Measurements from ENCODE around the gene CAMK1D.

The CAMK1D gene

GRCh38 chr10:12638103-12638502, 288.8 kb downstream of the CAMK1D start:
- H3K27ac Mint-ChIP-seq = no peak overlapping the region

DNA sequence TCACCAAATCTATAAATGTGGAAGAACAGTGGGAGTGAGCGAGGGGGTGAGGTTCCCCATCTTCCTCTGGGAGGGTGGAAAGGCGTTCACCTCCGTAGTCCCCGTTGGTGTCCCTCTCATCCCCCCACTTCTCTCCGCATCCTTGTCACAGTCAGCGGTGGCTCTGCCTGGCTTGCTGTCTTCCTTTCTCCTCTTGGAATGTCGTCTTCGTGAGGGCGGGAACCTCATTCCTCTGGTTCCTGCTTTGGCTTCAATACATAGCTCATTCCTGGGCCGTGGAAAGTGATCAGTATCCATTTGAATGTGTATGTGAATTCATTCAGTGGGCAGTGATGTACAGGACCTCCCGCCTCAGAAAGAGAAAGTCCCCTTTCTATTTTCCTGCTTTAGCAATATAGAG, 289.4 kb downstream of the CAMK1D start:
- Mint-ChIP-seq H3K4me3 (no peak overlapping the region), H3K9me3 (ENCODE audit: low read depth) (no peaks in the 10 kb centered on the region), H3K27ac (no peak overlapping the region), H3K27me3 (no peaks in the 10 kb centered on the region), H3K36me3 (no peaks in the 10 kb centered on the region), H3K4me1 (ENCODE audit: low read depth) (peaks cover 43% of the 10 kb centered on the region)

More at GRCh38 chr10:12638103-12638502, 288.8 kb downstream of the CAMK1D start:
- Mint-ChIP-seq H3K27me3 (no peaks in the 10 kb centered on the region), H3K36me3 (no peaks in the 10 kb centered on the region), H3K4me3 (no peak overlapping the region), H3K9me3 (ENCODE audit: low read depth) (no peaks in the 10 kb centered on the region), H3K4me1 (ENCODE audit: low read depth) (peaks cover 43% of the 10 kb centered on the region)

DNA sequence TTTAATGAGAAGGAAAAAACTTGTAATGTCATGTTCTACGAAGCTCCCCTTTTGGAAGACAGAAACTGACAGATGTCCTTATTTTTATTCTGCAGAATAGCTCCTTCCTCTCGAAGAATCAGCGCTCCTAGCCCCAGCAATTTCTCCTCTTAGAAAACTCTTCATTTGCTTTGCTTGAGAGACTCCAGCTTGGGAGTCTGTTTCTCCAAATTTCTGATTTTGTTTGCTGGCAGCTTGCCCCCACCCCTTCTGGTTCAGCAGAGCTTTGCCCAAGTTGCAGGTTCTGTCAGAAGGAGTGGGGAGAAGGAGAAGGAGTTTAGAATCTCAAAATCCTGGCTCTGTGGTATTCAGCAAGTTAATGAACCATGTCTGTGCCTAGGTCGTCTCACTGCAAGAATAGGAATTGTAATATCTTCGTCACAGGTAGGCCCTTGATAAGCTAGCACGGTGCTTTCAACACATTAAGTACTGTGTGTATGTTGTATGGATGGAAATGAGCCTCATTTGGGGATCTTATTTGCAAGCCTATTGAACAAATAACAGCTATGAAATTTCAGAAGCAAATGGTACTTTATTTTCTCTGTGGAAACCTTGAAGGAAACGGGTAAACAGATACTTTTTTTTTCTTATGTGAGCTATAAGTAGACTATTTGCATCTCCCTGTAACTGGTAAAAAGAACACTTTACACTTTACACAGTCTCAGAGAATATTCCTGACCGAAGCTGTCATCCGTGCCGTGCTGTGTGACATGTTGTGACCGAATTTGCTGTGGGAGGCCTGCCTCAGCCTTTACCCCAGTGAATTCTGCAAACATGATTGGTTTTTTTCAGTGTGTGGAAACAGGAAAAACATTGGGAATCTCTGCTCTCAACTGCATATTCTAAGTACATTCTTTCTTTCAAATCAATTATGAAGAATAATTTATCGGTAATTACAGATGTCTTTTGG, 290.9 kb downstream of the CAMK1D start:
- no peaks in the 10 kb centered on the region for H3K27me3 Mint-ChIP-seq
- peaks cover 2% of the 10 kb centered on the region for H3K36me3 Mint-ChIP-seq
- H3K9me3 Mint-ChIP-seq (ENCODE audit: low read depth) = no peaks in the 10 kb centered on the region
- no peak overlapping the region for H3K27ac Mint-ChIP-seq
- no peak overlapping the region for H3K4me3 Mint-ChIP-seq
- H3K4me1 Mint-ChIP-seq (ENCODE audit: low read depth) = peaks cover 42% of the 10 kb centered on the region

GRCh38 chr10:12642036-12642435, 292.7 kb downstream of the CAMK1D start:
- peaks cover 28% of the 10 kb centered on the region for H3K4me1 Mint-ChIP-seq (ENCODE audit: low read depth)
- no peaks in the 10 kb centered on the region for H3K27me3 Mint-ChIP-seq
- H3K36me3 Mint-ChIP-seq = peaks cover 2% of the 10 kb centered on the region

GRCh38 chr10:12643279-12643678, 293.9 kb downstream of the CAMK1D start:
- Mint-ChIP-seq H3K4me1 (ENCODE audit: low read depth) (peaks cover 18% of the 10 kb centered on the region), H3K27ac (no peak overlapping the region), H3K9me3 (ENCODE audit: low read depth) (no peaks in the 10 kb centered on the region), H3K36me3 (peaks cover 2% of the 10 kb centered on the region), H3K27me3 (no peaks in the 10 kb centered on the region), H3K4me3 (no peak overlapping the region)

More at GRCh38 chr10:12642036-12642435, 292.7 kb downstream of the CAMK1D start:
- Mint-ChIP-seq H3K4me3 (no peak overlapping the region), H3K9me3 (ENCODE audit: low read depth) (no peaks in the 10 kb centered on the region), H3K27ac (no peak overlapping the region)

DNA sequence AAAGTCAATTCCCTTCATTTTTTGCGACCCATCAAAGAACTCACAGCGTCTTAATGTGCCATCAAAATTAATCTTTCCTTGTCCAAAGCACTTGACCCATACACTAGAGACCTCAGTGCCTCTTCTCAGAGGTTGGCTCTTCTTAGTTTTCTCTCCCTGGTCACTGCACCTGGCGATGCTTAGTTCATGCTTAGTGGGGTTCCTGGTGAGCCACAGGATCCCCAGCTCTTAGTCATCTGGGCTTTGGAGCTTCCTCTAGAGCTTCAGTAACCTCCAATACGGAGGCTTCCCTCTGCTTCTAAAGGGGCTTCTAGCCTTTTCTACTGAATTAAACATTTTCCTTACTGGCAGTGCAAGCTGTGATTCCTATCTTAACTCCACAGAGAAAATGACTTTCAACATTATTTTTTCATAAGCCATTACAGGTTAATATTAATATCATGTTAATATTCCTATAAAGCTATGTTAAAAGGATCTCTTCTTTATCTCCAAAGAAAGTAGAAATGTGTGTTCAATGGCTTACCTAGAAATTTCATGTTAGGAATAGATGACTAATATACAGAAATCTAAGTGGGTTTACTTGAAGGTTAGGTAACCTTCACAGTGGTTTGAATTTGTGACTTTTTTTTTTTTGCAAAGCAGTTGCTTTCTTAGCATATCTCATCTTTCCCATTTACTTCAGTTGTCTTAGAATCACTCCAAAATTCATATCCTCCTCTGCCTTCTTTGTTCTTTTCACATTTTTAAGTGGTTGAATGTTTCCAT, 295.2 kb downstream of the CAMK1D start:
- H3K4me3 Mint-ChIP-seq = no peak overlapping the region
- H3K9me3 Mint-ChIP-seq (ENCODE audit: low read depth) = no peaks in the 10 kb centered on the region

DNA sequence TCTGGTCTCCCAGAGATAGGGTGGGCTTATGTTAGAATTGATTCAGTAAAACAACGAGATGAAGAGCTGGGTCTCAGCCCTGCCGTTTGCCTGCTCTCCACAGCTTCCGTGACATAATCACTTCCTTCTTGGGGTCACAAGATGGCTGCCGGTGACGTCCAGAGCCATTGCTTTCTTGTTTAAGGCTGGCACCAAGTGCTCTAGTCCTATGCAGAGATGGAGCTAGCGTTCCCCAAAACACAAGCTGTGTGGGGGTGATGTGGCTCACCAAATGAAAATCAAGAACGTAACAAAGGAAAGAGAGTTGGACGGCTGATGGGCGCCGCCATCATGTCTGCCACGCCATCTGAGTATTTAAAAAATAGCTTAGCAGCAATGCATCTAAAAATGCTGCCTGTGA, 296.1 kb downstream of the CAMK1D start:
- H3K36me3 Mint-ChIP-seq = peaks cover 2% of the 10 kb centered on the region
- H3K4me3 Mint-ChIP-seq = no peak overlapping the region
- peaks cover 15% of the 10 kb centered on the region for H3K4me1 Mint-ChIP-seq (ENCODE audit: low read depth)
- no peaks in the 10 kb centered on the region for H3K9me3 Mint-ChIP-seq (ENCODE audit: low read depth)
- H3K27me3 Mint-ChIP-seq = no peaks in the 10 kb centered on the region
- no peak overlapping the region for H3K27ac Mint-ChIP-seq

More for the DNA sequence above, 295.2 kb downstream of the CAMK1D start:
- Mint-ChIP-seq H3K27me3 (no peaks in the 10 kb centered on the region), H3K4me1 (ENCODE audit: low read depth) (peaks cover 15% of the 10 kb centered on the region), H3K36me3 (peaks cover 2% of the 10 kb centered on the region), H3K27ac (peak overlapping the region; percentile 6)

GRCh38 chr10:12649012-12649584, 299.8 kb downstream of the CAMK1D start:
- Mint-ChIP-seq H3K36me3 (peaks cover 4% of the 10 kb centered on the region), H3K4me1 (ENCODE audit: low read depth) (peaks cover 9% of the 10 kb centered on the region), H3K27ac (peak overlapping the region; percentile 17), H3K27me3 (no peaks in the 10 kb centered on the region), H3K9me3 (ENCODE audit: low read depth) (no peaks in the 10 kb centered on the region), H3K4me3 (no peak overlapping the region)

DNA sequence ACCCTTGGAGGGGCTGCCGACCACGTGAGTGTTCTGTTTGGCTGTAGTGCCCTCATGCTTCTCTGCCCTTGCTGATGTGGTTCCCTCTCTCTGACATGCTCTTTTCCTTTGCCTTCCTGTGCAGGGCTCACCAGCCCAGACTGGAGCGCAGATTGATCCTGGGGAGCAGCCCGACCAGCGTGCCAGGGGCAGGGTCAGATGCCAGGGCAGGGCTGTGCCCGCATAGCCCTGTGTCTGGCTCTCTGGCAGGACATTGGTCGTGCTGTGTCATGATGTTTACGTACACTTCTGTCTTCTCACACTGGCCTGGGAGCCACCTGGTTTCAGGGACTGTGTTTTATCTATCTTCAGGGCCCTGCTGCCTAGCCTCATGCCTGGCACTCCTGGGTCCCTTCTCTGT, 300.8 kb downstream of the CAMK1D start:
- Mint-ChIP-seq H3K4me1 (ENCODE audit: low read depth) (no peaks in the 10 kb centered on the region), H3K36me3 (peaks cover 2% of the 10 kb centered on the region), H3K27ac (no peak overlapping the region), H3K4me3 (no peak overlapping the region), H3K9me3 (ENCODE audit: low read depth) (no peaks in the 10 kb centered on the region), H3K27me3 (no peaks in the 10 kb centered on the region)

DNA sequence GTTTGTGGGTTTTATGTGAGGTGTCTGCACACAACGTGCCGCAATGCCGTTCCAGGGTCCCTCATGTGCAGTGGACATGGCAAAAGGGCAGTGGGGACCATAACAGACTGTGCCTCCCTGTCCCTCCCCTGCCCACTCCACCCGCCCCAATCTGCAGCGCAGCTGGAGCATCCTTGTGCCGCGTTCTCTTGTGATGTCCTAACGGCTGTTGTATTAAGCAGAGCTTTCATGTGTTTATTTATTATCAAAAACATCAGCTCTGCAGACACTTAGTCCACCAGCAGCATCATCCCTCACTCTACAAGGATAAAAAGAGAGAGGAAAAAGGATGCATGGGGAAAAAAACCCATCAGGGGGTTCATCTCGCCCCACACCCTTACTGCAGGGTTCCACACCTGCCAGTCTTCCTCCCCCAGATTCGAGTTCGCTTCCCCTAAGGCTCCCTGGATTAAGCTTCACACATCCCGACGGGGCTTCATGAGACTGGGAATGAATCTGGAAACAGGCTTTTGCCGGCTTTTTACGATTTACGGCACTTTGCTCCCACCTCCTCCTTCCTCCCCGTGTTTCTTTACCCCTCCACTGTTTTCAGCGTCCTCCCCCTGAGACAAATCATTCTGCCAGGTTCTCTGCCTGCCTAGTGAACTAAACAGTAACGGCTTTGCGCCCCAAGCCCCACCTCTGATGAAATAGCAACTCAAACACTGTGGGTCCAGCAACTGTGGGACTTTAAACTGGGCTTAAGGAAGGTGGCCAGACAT, 301.4 kb downstream of the CAMK1D start:
- Mint-ChIP-seq H3K27me3 (no peaks in the 10 kb centered on the region), H3K4me1 (ENCODE audit: low read depth) (no peaks in the 10 kb centered on the region), H3K27ac (no peak overlapping the region), H3K9me3 (ENCODE audit: low read depth) (no peaks in the 10 kb centered on the region), H3K36me3 (peaks cover 2% of the 10 kb centered on the region), H3K4me3 (no peak overlapping the region)

DNA sequence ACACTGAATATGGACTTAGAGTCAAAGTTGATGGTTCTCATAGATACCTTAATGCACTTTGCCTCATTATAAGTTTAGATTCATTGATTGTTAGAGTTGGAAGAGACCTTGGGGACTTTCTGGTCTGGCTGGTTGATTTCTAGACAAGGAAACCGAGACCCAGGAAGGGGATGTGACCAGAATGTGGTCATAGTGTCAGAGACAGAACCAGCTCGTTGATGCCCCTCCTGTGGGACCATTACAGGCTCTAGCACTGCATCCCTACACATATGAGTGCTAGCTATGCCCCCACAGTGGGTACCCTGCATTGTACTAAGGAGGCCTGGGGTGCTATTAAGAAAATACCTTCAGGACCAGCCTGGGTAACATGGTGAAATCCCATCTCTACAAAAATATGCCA, 306.6 kb downstream of the CAMK1D start:
- Mint-ChIP-seq H3K27me3 (no peaks in the 10 kb centered on the region), H3K27ac (no peak overlapping the region)

DNA sequence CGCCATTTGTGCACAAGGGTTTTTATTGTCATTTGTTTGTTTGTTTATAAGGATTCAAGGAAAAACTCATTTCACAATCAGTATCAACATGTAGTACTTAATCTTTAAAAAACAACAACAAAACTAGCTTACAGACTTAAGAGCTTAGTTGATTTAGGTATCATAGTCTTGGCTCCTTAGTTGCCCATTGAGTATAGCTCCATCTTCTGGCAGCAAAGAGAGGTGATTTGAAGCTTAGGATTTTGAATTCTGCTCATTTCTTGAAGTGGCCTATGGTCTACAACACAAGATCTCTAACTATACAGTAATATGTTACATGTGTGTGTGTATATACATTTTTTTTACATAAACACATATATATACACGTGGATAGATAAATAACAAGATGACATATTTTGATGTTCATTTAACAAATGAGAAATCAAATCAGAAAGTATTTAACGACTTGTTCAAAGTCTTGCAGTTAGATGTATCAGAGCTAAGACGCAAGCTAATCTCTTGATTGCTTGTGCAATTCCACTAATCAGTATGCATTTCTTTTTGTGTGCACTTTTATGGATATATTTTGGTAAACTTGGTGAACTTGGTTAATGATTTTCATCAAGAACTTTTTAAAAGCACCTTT, 307.3 kb downstream of the CAMK1D start:
- Mint-ChIP-seq H3K27me3 (no peaks in the 10 kb centered on the region), H3K27ac (no peak overlapping the region), H3K9me3 (ENCODE audit: low read depth) (no peaks in the 10 kb centered on the region), H3K36me3 (peaks cover 7% of the 10 kb centered on the region), H3K4me1 (ENCODE audit: low read depth) (no peaks in the 10 kb centered on the region), H3K4me3 (no peak overlapping the region)

More for the DNA sequence above, 306.6 kb downstream of the CAMK1D start:
- no peak overlapping the region for H3K4me3 Mint-ChIP-seq
- H3K9me3 Mint-ChIP-seq (ENCODE audit: low read depth) = no peaks in the 10 kb centered on the region
- no peaks in the 10 kb centered on the region for H3K4me1 Mint-ChIP-seq (ENCODE audit: low read depth)
- H3K36me3 Mint-ChIP-seq = peaks cover 7% of the 10 kb centered on the region

GRCh38 chr10:12657489-12657888, 308.1 kb downstream of the CAMK1D start:
- no peak overlapping the region for H3K4me3 Mint-ChIP-seq
- H3K27ac Mint-ChIP-seq = no peak overlapping the region
- no peaks in the 10 kb centered on the region for H3K9me3 Mint-ChIP-seq (ENCODE audit: low read depth)
- no peaks in the 10 kb centered on the region for H3K4me1 Mint-ChIP-seq (ENCODE audit: low read depth)
- peaks cover 7% of the 10 kb centered on the region for H3K36me3 Mint-ChIP-seq
- no peaks in the 10 kb centered on the region for H3K27me3 Mint-ChIP-seq

DNA sequence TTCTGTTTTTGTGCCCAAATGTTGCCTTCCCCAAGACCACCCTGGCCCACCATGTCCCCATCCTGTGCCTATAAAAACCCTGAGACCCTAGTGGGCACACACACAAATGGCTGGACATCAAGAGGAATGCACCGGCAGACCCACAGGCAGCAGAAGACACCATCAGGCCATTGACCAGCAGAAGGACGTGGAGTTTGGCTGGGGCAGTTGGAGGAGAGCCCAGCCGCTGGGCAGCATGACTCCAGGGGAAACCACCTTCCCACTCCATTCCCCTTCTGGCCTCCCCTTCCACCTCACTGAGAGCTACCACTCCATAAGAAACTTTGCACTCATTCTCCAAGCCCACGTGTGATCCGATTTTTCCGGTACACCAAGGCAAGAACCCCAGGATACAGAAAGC, 309.2 kb downstream of the CAMK1D start:
- Mint-ChIP-seq H3K9me3 (ENCODE audit: low read depth) (no peaks in the 10 kb centered on the region), H3K27me3 (no peaks in the 10 kb centered on the region), H3K4me1 (ENCODE audit: low read depth) (no peaks in the 10 kb centered on the region), H3K36me3 (peaks cover 10% of the 10 kb centered on the region), H3K27ac (no peak overlapping the region), H3K4me3 (no peak overlapping the region)

Measured in activated naive CD8-positive, alpha-beta T cell (primary cell).